Hepatocyte (in vitro differentiated cells): ENCODE data around the gene CYP3A4.

Experiments
- CTCF ChIP-seq: fragments of 200-600 bp; sonication (generic); IDR thresholded peaks from 2 replicates; pipeline ENCODE4 v1.5.1; 2016; ENCODE audit warnings: antibody characterized with exemption, mild to moderate bottlenecking; ENCODE audit not compliant: poor library complexity
- EZH2phosphoT487 ChIP-seq: fragments of 200-600 bp; sonication (generic); IDR thresholded peaks from one replicate; pipeline ENCODE4 v1.6.1; 2018; ENCODE audit warnings: antibody characterized with exemption, mild to moderate bottlenecking, low read depth, moderate library complexity; ENCODE audit not compliant: unreplicated experiment, severe bottlenecking

GRCh38 chr7:99730238-99730810 is 53.7 kb downstream of the CYP3A4 start:
- no peak for TF ChIP-seq CTCF
- no peak for TF ChIP-seq EZH2phosphoT487
